ENCODE measurements around the gene TESMIN.
A peak's percentile ranks its signal among the peaks of the same experiment; 100 is the strongest.

Gene TESMIN

GRCh38 chr11:68751331-68751856 is at the start of gene TESMIN:
TSS of gene TESMIN (minus strand) at chr11:68751520. CDS start at chr11:68750660, 860 bp downstream.
- peak; percentile 78 for DNase-seq (ENCODE audit: low spot score)

GRCh38 chr11:68798221-68798813 is 47.0 kb upstream of the TESMIN start:
- no peak for DNase-seq (ENCODE audit: low spot score)

- no peak for DNase-seq (ENCODE audit: low spot score)
Measured at GRCh38 chr11:68796801-68797200, 45.5 kb upstream of the TESMIN start.

- DNase-seq (ENCODE audit: low spot score): no peak
Measured at GRCh38 chr11:68792400-68792966, 41.2 kb upstream of the TESMIN start.

GRCh38 chr11:68784653-68785052 is 33.3 kb upstream of the TESMIN start:
- DNase-seq (ENCODE audit: low spot score): no peak

GRCh38 chr11:68783216-68783821 is 32.0 kb upstream of the TESMIN start:
- no peak for DNase-seq (ENCODE audit: low spot score)

- DNase-seq (ENCODE audit: low spot score): no peak
Measured at GRCh38 chr11:68782711-68783110, 31.4 kb upstream of the TESMIN start.

- no peak for DNase-seq (ENCODE audit: low spot score)
Measured at GRCh38 chr11:68780829-68781228, 29.5 kb upstream of the TESMIN start.

- DNase-seq (ENCODE audit: low spot score): no peak
Measured at GRCh38 chr11:68778205-68778604, 26.9 kb upstream of the TESMIN start.

GRCh38 chr11:68776442-68777235 is 25.3 kb upstream of the TESMIN start:
- DNase-seq (ENCODE audit: low spot score): no peak

- DNase-seq (ENCODE audit: low spot score): no peak
Measured at GRCh38 chr11:68775951-68776388, 24.6 kb upstream of the TESMIN start.

- no peak for DNase-seq (ENCODE audit: low spot score)
Measured at GRCh38 chr11:68774194-68774585, 22.9 kb upstream of the TESMIN start.

GRCh38 chr11:68773521-68774193 is 22.3 kb upstream of the TESMIN start:
- no peak for DNase-seq (ENCODE audit: low spot score)

- no peak for DNase-seq (ENCODE audit: low spot score)
Measured at GRCh38 chr11:68772936-68773335, 21.6 kb upstream of the TESMIN start.

GRCh38 chr11:68770781-68771180 is 19.5 kb upstream of the TESMIN start:
- no peak for DNase-seq (ENCODE audit: low spot score)

GRCh38 chr11:68767672-68768071 is 16.4 kb upstream of the TESMIN start:
- DNase-seq (ENCODE audit: low spot score): no peak

GRCh38 chr11:68766786-68767185 is 15.5 kb upstream of the TESMIN start:
- no peak for DNase-seq (ENCODE audit: low spot score)

- no peak for DNase-seq (ENCODE audit: low spot score)
Measured at GRCh38 chr11:68764746-68765145, 13.4 kb upstream of the TESMIN start.

GRCh38 chr11:68763926-68764657 is 12.8 kb upstream of the TESMIN start:
- DNase-seq (ENCODE audit: low spot score): no peak

GRCh38 chr11:68763181-68763721 is 11.9 kb upstream of the TESMIN start:
- DNase-seq (ENCODE audit: low spot score): no peak

GRCh38 chr11:68762481-68762880 is 11.2 kb upstream of the TESMIN start:
- no peak for DNase-seq (ENCODE audit: low spot score)

Data from left forelimb (tissue), 1 donor.